Stimulated activated CD4-positive, alpha-beta T cell treated with anti-CD3 and anti-CD28 coated beads, Interleukin-15, amount 100 ng/mL, for 24 hours (primary cell): ENCODE measurements around the gene AKT3.

Source experiments
- DNase-seq: peaks from one replicate; pipeline ENCODE4 v3.0.0-alpha.2; 2020

The AKT3 gene

GRCh38 chr1:243501002-243501401, 349.0 kb downstream of the AKT3 start:
- DNase-seq, result no peak

- DNase-seq, result no peak
Observed at GRCh38 chr1:243500512-243500911, 349.5 kb downstream of the AKT3 start.

GRCh38 chr1:243499711-243500110, 350.3 kb downstream of the AKT3 start:
- DNase-seq, result no peak

- DNase-seq, result no peak
Observed at GRCh38 chr1:243499248-243499647, 350.8 kb downstream of the AKT3 start.

- no peak for DNase-seq
Observed at GRCh38 chr1:243497939-243498681, 351.9 kb downstream of the AKT3 start.

- DNase-seq, result no peak
Observed at GRCh38 chr1:243496806-243497205, 353.2 kb downstream of the AKT3 start.

GRCh38 chr1:243496187-243496646, 353.8 kb downstream of the AKT3 start:
- peak; percentile 6 for DNase-seq

GRCh38 chr1:243495442-243496186, 354.4 kb downstream of the AKT3 start:
- DNase-seq, result no peak

GRCh38 chr1:243494741-243495431, 355.2 kb downstream of the AKT3 start:
- no peak for DNase-seq

GRCh38 chr1:243493156-243494129, 356.6 kb downstream of the AKT3 start:
- no peak for DNase-seq

GRCh38 chr1:243490748-243491686, 359.0 kb downstream of the AKT3 start:
- DNase-seq, result no peak

GRCh38 chr1:243489681-243490546, 360.1 kb downstream of the AKT3 start:
- no peak for DNase-seq

- no peak for DNase-seq
Observed at GRCh38 chr1:243489158-243489527, 360.9 kb downstream of the AKT3 start.

- no peak for DNase-seq
Observed at GRCh38 chr1:243488459-243489157, 361.4 kb downstream of the AKT3 start.

- peak; percentile 31 for DNase-seq
Observed at GRCh38 chr1:243487649-243488227, 362.3 kb downstream of the AKT3 start.

GRCh38 chr1:243487036-243487648, 362.9 kb downstream of the AKT3 start:
- no peak for DNase-seq

- no peak for DNase-seq
Observed at GRCh38 chr1:243483952-243484351, 366.1 kb downstream of the AKT3 start.

- DNase-seq, result peak; percentile 29
Observed at GRCh38 chr1:243483071-243483771, 366.8 kb downstream of the AKT3 start.
